Measurements from ENCODE around the gene TCFL5. TPM values are rescaled to one million over a fixed set of nuclear protein-coding genes. Genes with fewer than 3 reads are reported as not detected.
"Not testable (repeated sequence)": the region's sequence is repeated elsewhere in the genome, so short reads cannot be mapped to it uniquely, and the experiment has no call there.

Gene TCFL5
- polyA plus RNA-seq, 3 donors: 2.2 to 8.4 (median 5.1) TPM

DNA sequence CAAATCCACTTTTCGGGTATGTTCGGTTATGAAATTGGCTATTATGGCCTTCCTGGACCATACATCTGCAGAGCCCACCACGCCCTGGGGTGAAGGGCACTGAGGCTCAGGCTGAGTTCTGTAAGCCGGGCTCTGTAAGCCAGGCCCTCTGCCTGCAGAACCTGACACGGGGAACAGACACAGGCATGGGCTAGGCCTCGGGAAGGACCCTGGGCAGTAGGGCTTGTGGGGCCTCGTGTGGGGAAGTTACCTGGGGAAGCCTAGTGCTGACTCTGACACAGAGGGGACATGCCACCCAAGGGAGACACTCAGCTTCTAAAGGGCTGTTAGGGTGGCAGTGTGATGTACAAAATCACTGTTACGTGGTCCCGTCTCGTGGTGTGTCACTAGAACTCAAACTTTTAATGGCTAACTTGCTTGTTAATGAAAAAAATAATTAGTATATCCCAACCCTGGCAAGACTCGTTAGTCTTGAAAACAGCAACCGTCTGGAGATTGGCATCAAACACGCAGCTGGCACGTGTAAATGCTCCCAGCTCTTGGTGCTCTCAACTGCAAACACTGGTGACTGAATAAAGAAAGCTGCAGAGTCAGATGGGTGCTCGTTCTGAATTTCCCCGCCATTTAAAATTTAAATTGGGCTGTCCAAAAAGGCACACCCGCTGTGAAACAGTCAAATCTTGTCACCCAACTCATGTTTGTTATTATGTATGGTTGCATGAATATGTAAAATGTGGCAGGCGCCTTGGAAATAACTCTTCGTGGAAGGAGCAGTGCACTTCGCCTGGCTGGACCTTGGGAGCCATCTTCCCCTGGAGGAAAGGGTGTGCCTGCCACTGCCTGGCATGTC, 23.6 kb upstream of the TCFL5 start:
- WGBS, 3 donors: 80 to 87% (median 83%) methylated on average over 20 of the region's 20 CpGs
- no peak overlapping the region for H3K27ac ChIP-seq (ENCODE audit: low read depth, low read length)

GRCh38 chr20:62884556-62884955, 22.9 kb upstream of the TCFL5 start:
- no peak overlapping the region for H3K27ac ChIP-seq (ENCODE audit: low read depth, low read length)
- WGBS, 3 donors: 78 to 80% (median 80%) methylated on average over 8 of the region's 8 CpGs

GRCh38 chr20:62882426-62882825, 20.8 kb upstream of the TCFL5 start:
- no peak overlapping the region for H3K27ac ChIP-seq (ENCODE audit: low read depth, low read length)
- 78 to 93% (median 92%) methylated on average over 15 of the region's 15 CpGs for WGBS, 3 donors

DNA sequence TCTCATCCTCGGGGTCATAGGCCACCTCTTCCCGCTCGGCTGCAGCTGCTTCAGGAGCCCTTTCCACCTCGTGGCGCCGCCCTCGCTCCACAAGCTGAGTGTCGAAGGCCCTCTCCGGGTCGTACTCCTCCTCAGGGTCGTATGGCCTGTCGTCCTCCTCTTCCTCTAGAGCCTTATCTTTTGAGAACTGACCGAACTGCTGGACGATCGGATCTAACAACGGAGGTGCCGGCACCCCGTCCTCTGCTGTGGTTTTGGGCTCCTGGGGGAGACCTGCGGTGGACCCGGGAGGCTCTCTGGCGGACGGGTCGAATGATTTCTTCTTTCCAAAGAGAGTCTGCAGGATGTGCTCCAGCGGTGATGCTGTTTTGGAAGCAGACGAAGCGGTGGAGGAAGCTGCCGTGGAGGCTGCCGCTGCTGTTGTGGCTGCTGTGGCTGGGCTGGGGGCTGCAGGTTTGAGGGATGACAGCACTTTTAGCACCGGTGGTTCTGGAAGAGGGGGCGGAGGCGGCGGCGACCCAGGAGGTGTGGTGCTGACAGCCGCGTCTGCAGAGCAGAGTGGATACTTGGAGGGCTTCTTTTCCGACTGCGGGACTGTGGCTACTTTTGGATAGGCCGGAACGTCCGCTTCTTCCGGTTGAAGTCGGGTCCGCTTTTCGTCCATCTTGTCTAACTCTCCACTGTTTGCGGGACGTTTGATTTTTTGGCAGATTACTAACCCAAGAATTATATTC, 20.2 kb upstream of the TCFL5 start:
- no peak overlapping the region for H3K27ac ChIP-seq (ENCODE audit: low read depth, low read length)
- 93 to 94% (median 94%) methylated on average over 46 of the region's 46 CpGs for WGBS, 3 donors

DNA sequence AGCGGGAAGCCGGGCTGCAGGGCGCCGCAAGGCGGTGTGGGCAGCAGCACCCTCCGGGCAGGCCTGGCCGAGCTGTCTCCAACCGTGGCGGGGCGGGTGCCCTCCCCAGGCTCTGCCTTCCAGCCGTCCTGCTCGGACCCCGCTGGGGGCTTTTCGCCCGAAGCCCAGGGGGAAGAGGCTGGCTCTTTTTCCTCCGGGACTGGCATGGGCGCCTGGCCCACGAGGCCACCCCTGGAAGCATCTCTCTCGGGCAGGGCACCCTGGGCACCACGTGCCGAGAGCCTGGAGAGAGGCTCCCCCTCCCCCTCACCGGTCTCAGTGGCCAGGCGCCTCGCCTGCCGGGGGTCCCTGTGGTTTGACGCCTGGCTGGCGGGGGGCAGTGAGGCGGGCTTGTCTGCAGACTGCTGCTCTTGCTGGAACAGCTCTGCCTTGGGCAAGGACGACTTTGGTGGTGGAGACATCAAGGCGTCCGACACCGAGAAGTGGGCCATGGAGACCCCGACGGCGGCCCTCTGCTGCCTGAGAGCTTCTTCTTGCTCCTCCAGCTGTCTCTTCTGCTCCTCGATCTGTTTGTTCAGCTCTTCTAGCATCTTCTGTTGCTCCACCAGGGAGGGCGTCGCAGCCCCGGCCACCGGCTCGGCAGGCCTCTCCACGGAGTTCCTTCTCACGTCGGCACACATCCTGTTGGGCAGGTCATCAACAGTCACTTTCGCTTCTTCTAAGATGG, 19.5 kb upstream of the TCFL5 start:
- WGBS, 3 donors: 90 to 93% (median 92%) methylated on average over 39 to 45 of the region's 45 CpGs
- H3K27ac ChIP-seq (ENCODE audit: low read depth, low read length): no peak overlapping the region

DNA sequence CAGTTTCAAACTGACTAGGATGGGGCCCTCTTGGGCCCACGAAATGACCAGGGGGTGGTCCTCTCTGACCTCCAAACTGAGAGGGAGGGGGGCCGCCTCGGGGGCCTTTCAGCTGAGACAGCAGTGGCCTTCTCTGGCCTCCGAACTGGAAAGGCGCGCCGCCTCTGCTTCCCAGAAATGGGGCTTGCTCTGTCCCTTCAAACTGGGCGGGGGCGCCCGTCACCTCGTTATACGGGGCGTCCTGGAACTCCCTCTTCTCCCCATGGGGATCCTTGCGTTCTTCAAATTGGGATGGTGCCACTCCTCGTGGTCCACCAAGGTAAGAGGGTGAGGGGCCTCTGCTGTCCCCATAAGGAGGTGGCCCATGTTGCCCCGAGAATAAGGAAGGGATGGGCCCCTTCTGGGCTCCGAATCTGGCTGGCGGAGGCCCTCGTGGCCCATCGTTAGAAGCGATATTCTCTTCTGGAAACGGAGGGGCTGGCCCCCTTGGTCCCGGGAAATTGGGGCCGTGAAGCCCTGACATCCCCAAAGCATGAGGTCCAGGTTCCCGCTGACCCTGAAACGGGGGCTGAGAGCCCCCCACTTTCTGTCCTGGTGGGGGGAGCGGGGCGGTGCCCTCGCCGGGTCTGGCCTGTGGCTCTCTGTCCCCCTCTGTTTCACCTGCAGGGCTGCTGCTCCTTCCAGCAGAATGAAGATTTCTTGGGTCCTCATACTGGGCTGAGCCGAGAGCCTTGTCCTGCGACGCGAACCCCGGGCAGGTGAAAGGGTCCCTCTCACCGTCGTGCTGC, 18.7 kb upstream of the TCFL5 start:
- no peak overlapping the region for H3K27ac ChIP-seq (ENCODE audit: low read depth, low read length)
- WGBS, 3 donors: 92 to 95% (median 93%) methylated on average over 36 to 37 of the region's 37 CpGs

GRCh38 chr20:62879275-62880146, 17.9 kb upstream of the TCFL5 start:
- WGBS, 3 donors: 78 to 82% (median 80%) methylated on average over 80 of the region's 80 CpGs
- no peak overlapping the region for H3K27ac ChIP-seq (ENCODE audit: low read depth, low read length)

GRCh38 chr20:62878244-62879038, 16.8 kb upstream of the TCFL5 start:
- H3K27ac ChIP-seq (ENCODE audit: low read depth, low read length): no peak overlapping the region
- 79 to 89% (median 84%) methylated on average over 20 of the region's 20 CpGs for WGBS, 3 donors

DNA sequence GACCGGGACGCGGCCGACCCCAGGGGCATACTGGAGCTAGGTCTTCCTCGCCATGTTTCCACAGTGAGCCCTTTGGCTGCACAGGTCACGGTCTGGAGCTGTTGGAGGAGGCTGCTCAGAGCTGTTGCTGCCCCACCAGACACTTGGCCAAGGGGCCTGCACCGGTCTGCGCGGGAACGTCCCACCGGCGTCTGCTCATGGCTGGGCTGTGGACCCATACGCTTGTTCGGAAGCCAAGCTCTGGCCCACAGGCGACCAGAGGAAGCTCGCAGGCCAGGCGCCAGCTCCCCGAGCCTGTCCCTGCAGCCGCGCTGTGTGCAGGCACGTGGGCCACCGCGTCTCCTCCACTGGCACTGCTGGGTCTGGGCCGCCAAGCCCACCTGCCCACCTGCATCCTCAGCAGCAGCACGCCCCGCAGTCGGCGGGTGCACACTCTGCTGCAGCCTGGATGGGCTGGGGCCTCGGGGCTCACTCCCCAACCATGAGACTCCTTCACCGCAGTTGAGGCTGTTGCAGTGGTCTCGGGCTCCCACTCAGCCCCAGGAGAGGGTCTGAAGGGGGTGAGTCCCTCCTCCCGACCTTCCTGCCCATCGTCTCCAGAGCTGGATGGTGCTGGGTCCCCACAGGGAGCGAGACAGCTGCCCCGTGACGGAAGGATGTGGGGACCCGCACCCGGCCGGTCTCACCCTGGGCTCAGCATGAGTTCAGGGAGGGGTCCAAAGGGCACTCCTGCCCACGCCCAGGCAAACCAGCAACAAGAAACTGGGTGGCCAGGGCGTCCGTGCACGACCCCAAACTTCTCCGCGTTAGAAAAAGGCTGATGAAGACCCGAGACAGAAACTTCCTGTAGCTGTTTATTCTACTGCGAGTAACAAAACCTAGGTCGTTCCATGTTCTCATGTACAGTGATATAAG, 15.5 kb upstream of the TCFL5 start:
- H3K27ac ChIP-seq (ENCODE audit: low read depth, low read length): no peak overlapping the region
- 42 to 72% (median 57%) methylated on average over 47 to 48 of the region's 48 CpGs for WGBS, 3 donors

- WGBS, 3 donors: 57 to 74% (median 68%) methylated on average over 13 of the region's 13 CpGs
- H3K27ac ChIP-seq (ENCODE audit: low read depth, low read length): no peak overlapping the region
These were observed 14.9 kb upstream of the TCFL5 start for GRCh38 chr20:62876501-62876901.

- no peak overlapping the region for H3K27ac ChIP-seq (ENCODE audit: low read depth, low read length)
- WGBS, 3 donors: 33 to 43% (median 39%) methylated on average over 31 to 34 of the region's 34 CpGs
These were observed 14.1 kb upstream of the TCFL5 start for GRCh38 chr20:62875419-62876361.

DNA sequence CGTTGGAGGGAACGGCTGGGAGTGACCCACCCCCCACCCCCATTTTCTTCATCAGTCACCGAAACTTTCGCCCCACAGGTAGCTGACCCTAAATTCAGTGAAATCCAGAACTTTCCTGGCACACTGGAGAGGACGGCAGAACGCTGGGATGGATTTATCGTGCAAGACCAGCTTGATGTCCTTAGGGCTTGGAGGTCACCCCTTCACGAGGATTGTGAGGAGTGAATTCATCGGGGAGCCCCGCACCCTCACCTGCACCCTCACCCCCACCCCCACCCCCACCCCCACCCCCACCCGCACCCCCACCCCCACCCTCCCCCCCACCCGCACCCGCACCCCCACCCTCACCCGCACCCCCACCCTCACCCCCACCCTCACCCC, 13.3 kb upstream of the TCFL5 start:
- WGBS, 3 donors: 83 to 87% (median 84%) methylated on average over 8 to 10 of the region's 14 CpGs
- H3K27ac ChIP-seq (ENCODE audit: low read depth, low read length): no peak overlapping the region

DNA sequence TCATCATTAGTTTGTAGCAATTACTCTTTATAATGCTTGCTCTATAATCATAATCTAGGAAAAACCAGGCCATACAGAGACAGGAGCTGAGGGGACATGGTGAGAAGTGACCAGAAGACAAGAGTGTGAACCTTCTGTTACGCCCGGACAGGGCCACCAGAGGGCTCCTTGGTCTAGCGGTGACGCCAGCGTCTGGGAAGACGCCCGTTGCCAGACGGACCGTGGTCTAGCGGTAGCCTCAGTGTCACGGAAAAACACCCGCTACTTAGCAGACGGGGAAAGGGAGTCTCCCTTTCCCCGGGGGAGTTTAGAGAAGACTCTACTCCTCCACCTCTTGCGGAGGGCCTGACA, 12.0 kb upstream of the TCFL5 start:
- WGBS, 3 donors: 2 to 7% (median 3%) methylated on average over 13 to 14 of the region's 15 CpGs
- not testable (repeated sequence) for H3K27ac ChIP-seq (ENCODE audit: low read depth, low read length)

- H3K27ac ChIP-seq (ENCODE audit: low read depth, low read length): no peak overlapping the region
- WGBS, 3 donors: 60 to 77% (median 63%) methylated on average over 7 of the region's 7 CpGs
These were observed 11.7 kb upstream of the TCFL5 start for GRCh38 chr20:62873280-62873679.

- H3K27ac ChIP-seq (ENCODE audit: low read depth, low read length): no peak overlapping the region
- WGBS, 3 donors: 83 to 91% (median 91%) methylated on average over 6 of the region's 6 CpGs
These were observed 11.2 kb upstream of the TCFL5 start for GRCh38 chr20:62872862-62873261.

Measured in adipose tissue (tissue), 3 donors.